HFF-Myc (cell line): Measurements from ENCODE around the gene NXN.

ENCODE experiments used
- DNase-seq: peaks from one replicate; pipeline ENCODE4 v3.0.0-alpha.2; 2011; ENCODE audit warnings: low read depth; ENCODE audit errors: extremely low read depth
- H3K4me3 ChIP-seq: replicated peaks from 2 replicates; pipeline ENCODE4 v1.5.1; 2011; ENCODE audit warnings: low read depth, mild to moderate bottlenecking, control low read depth, low read length
- TF ChIP-seq, protein P1 (sequence below): IDR thresholded peaks from 2 replicates; pipeline ENCODE4 v1.5.1; 2012; ENCODE audit warnings: mild to moderate bottlenecking, low read depth, low read length, control low read depth; ENCODE audit errors: missing control alignments

The NXN gene

DNA sequence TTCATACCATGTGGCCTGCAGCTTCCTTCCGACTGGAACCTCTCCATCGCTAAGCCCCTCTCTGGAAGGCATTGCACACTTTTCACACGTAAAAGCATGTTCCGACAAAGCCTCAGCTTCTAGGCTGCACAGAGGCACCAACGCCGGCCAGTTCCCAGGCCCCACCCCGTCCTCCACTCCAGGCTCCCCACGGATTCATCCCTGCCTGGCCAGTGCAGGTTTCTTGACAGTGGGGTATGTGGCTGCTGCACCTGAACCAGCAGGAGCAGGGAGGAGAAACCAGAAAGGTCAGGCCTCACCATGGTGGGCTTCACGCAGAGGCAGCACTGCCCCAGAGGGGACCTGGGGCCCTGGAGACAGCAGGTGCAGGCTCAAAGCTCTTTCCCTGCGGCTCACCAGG is 31.6 kb upstream of the NXN start:
- TF ChIP-seq, protein P1, sequence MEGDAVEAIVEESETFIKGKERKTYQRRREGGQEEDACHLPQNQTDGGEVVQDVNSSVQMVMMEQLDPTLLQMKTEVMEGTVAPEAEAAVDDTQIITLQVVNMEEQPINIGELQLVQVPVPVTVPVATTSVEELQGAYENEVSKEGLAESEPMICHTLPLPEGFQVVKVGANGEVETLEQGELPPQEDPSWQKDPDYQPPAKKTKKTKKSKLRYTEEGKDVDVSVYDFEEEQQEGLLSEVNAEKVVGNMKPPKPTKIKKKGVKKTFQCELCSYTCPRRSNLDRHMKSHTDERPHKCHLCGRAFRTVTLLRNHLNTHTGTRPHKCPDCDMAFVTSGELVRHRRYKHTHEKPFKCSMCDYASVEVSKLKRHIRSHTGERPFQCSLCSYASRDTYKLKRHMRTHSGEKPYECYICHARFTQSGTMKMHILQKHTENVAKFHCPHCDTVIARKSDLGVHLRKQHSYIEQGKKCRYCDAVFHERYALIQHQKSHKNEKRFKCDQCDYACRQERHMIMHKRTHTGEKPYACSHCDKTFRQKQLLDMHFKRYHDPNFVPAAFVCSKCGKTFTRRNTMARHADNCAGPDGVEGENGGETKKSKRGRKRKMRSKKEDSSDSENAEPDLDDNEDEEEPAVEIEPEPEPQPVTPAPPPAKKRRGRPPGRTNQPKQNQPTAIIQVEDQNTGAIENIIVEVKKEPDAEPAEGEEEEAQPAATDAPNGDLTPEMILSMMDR: no peak
- H3K4me3 ChIP-seq: no peak overlapping the region
- no peak for DNase-seq

GRCh38 chr17:1010586-1010985 is 31.0 kb upstream of the NXN start:
- TF ChIP-seq, protein P1: no peak
- no peak overlapping the region for H3K4me3 ChIP-seq
- no peak for DNase-seq

DNA sequence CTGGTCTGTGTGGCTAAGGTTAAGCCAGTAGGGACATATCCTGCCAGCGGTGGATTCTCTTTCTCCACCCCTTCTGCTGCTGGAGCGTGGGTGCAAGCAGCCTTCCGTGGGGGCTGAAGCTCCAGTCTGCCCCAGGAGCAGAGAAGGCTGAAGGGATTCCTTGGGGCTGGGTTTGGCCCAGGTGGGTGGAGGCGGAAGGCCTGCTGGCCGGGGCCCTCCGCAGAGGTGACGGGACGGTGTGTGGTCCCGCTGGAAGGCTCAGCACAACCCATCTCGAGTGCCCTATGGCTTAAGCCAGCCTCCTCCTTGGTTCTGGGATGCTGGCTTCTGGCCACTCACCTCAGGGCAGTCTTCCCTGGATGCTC is 30.5 kb upstream of the NXN start:
- TF ChIP-seq, protein P1: no peak
- DNase-seq: no peak
- no peak overlapping the region for H3K4me3 ChIP-seq

- no peak for DNase-seq
- no peak overlapping the region for H3K4me3 ChIP-seq
- TF ChIP-seq, protein P1: no peak
These were observed 29.9 kb upstream of the NXN start for GRCh38 chr17:1009229-1010085.

DNA sequence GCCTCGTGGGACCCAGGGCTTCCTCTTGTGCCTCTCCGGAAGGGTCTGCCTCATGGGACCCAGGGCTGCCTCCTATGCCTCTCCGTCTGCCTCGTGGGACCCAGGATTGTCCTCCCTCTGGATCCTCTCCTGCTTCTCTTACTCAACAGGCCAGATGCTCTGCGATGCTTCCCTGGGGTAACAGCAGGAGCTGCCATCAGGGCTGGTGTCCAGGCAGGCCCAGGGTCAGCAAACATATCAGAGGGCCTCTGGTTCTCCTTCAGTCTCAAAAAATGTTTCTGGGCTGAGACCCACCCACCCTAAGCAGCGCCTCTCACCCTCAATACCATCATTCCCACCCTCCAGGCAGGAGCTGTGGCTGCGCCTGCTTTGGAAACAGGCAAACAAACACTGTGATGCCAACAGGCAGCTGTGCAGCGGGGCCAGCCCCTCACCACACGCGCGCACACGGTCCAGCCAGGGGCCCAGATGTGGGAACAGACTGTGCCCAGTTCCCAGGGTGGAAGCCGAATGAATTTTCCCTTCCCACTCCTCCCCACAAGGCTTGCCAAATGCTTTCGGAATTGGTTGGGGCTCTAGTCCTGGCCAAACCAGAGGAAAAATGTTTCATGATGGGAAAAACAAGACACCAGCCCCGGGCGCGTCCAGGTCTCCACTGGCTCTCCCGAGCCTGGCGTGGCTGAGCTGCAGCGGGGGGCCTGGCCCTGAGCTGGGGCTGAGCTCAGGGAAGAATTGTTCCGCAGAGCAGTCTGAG is 28.6 kb upstream of the NXN start:
- TF ChIP-seq, protein P1: no peak
- no peak for DNase-seq

DNA sequence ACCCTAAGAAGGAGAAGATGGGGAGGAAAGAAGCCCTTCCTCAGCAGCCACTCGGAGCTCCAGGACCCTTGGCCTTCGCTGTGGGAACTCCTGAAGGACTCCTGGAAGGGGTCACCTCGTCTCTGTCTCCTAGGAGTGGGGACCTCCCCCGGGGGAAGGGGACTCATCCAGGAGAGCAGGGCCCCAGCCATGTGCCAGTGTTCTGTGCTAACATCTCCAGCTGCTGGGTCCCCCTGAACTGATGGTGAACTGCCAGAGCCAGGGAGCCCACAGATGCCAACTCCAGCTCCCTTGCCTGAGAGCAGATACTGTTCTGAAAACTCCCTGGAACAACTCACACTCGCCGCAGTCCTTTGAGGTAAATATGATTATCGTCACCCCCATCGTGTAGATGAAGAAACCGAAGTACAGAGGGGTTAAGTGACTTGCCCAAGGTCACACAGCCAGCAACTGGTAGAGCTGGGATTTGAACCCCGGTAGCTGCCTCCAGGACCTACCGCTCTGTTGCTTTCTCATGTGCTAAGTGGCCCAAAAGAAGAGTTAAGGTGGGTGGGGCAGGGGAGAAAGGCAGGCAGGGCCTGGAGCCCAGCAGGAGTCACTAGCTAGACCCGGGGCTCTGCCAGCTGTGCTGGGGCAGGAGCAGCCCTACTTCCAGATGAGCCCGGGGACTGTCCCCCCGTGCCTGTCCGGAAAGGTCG is 27.9 kb upstream of the NXN start:
- DNase-seq: no peak
- TF ChIP-seq, protein P1: no peak
- no peak overlapping the region for H3K4me3 ChIP-seq

More for the DNA sequence above, 28.6 kb upstream of the NXN start:
- no peak overlapping the region for H3K4me3 ChIP-seq
